Natural killer cell (primary cell): ENCODE results near the gene BAX. TPM values are rescaled to one million over a fixed set of nuclear protein-coding genes. Genes with fewer than 3 reads are reported as not detected.

Experiments used
- ATAC-seq, 3 donors: fragments of 150-1000 bp in 2 of 3; fragments of 200-7000 bp in 1 of 3; cut with Tn5 transposase; 1 replicate in 1 of 3; 2 replicates in 2 of 3; pipeline ENCODE4 v1.10.0; 2021; ENCODE audit warnings: mild to moderate bottlenecking in 2 of 3, moderate library complexity in 2 of 3
- DNase-seq, 2 donors: peaks; one replicate each; pipeline versions ENCODE4 v3.0.0 to v3.0.0-alpha.2; 2013 to 2021; ENCODE audit warnings: mixed read lengths in 1 of 2
- H3K27ac ChIP-seq: one replicate; pipeline ENCODE4 v1.5.1; 2013; ENCODE audit warnings: mild to moderate bottlenecking, low read length
- H3K27me3 ChIP-seq: one replicate; pipeline ENCODE4 v1.6.1; 2013; ENCODE audit warnings: low read length; ENCODE audit not compliant: control insufficient read depth, insufficient read depth
- H3K36me3 ChIP-seq: one replicate; pipeline ENCODE4 v1.6.1; 2013; ENCODE audit warnings: low read length; ENCODE audit not compliant: control insufficient read depth, insufficient read depth
- H3K4me1 ChIP-seq: one replicate; pipeline ENCODE4 v1.6.1; 2013; ENCODE audit warnings: low read length; ENCODE audit not compliant: control insufficient read depth, insufficient read depth
- H3K4me3 ChIP-seq: one replicate; pipeline ENCODE4 v1.5.1; 2013; ENCODE audit warnings: low read length
- H3K9me3 ChIP-seq: one replicate; pipeline ENCODE4 v1.6.1; 2013; ENCODE audit warnings: low read length; ENCODE audit not compliant: control insufficient read depth, insufficient read depth
- H3K27ac Mint-ChIP-seq, 2 donors: one replicate each; pipeline ENCODE4 v1.8.0; 2022; ENCODE audit warnings: mild to moderate bottlenecking in 2 of 2, mixed read lengths in 2 of 2, moderate library complexity in 1 of 2
- H3K27me3 Mint-ChIP-seq, 2 donors: one replicate each; pipeline ENCODE4 v1.8.0; 2022; ENCODE audit warnings: low read depth in 2 of 2, mixed read lengths in 2 of 2
- H3K36me3 Mint-ChIP-seq: one replicate; pipeline ENCODE4 v1.8.0; 2022; ENCODE audit warnings: mixed read lengths
- H3K4me1 Mint-ChIP-seq, 2 donors: one replicate each; pipeline ENCODE4 v1.8.0; 2022; ENCODE audit warnings: mixed read lengths in 2 of 2
- H3K4me3 Mint-ChIP-seq: one replicate; pipeline ENCODE4 v1.8.0; 2022; ENCODE audit warnings: mild to moderate bottlenecking, moderate library complexity, mixed read lengths
- H3K9me3 Mint-ChIP-seq, 2 donors: one replicate each; pipeline ENCODE4 v1.8.0; 2022; ENCODE audit warnings: mixed read lengths in 2 of 2
- WGBS: methylation state at CpG from one replicate; pipeline ENCODE4 v1.1.7; 2013; ENCODE audit warnings: missing lambda C conversion rate; ENCODE audit not compliant: insufficient coverage; 5-methylcytosine and 5-hydroxymethylcytosine counted together
- intact Hi-C: fragments of 100-400 bp; cut with micrococcal nuclease; formaldehyde crosslinking; loops from one replicate; pipeline ENCODE4 v1.14.2; 2022
- total RNA-seq, 4 donors: library from RNA; stranded (reverse); fragments of 120-200 nt in 1 of 4; gene quantifications; one replicate each; pipeline versions ENCODE4 v1.2.3 to v1.2.4, GENCODE V29; 2013 to 2022
- TF ChIP-seq, protein P1 (sequence below): fragments of 200-600 bp; IDR thresholded peaks from one replicate; pipeline ENCODE4 v1.8.0; 2022; ENCODE audit warnings: antibody characterized with exemption

The BAX gene
- total RNA-seq, 3 donors from 2014 or later (not counting 1 experiment from before 2014, with no cell fraction given), result 117 to 133 (median 120) TPM

DNA sequence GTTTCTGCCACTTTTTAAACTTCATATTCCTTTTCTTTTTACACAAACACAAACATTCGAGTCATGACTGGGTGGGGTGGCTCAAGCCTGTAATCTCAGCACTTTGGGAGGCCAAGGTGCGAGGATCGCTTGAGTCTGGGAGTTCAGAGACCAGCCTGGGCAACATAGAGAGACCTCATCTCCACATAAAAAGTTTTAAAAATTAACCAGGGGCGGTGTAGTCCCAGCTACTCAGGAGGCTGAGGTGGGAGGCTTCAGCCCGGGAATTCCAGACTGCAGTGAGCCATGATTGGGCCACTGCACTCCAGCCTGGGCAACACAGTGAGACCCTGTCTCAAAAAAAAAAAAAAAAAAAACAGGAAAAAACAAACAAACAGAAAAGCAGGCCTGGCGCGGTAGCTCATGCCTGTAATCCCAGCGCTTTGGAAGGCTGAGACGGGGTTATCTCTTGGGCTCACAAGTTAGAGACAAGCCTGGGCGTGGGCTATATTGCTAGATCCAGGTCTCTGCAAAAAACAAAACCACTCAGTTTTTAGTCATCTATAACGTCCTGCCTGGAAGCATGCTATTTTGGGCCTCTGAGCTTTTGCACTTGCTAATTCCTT is 583 bp upstream of the BAX start:
- Mint-ChIP-seq H3K27me3 (no peaks in the 10 kb centered on the region), H3K4me3 (peak overlapping the region; percentile 93), H3K9me3 (no peaks in the 10 kb centered on the region), H3K4me1 (peaks cover 14 to 20% of the 10 kb centered on the region in 2 donors), H3K36me3 (no peaks in the 10 kb centered on the region), H3K27ac (peak overlapping the region; percentile 79 to 85)
- no peaks in the 10 kb centered on the region for H3K36me3 ChIP-seq
- intact Hi-C loops, result loop anchor here (1.0 kb wide), 1 partner anchor 11 kb away; the partner anchor contains the start of gene FTL
- WGBS, result 81% methylated on average over 11 of the region's 11 CpGs
- ATAC-seq (peak in 1 of 3 donors; percentile 12), DNase-seq (no peak)
- no peaks in the 10 kb centered on the region for H3K9me3 ChIP-seq
- no peak overlapping the region for H3K27ac ChIP-seq
- peak overlapping the region; percentile 100 for H3K4me3 ChIP-seq
- no peaks in the 10 kb centered on the region for H3K27me3 ChIP-seq
- H3K4me1 ChIP-seq, result peaks cover 18% of the 10 kb centered on the region
- TF ChIP-seq, protein P1, sequence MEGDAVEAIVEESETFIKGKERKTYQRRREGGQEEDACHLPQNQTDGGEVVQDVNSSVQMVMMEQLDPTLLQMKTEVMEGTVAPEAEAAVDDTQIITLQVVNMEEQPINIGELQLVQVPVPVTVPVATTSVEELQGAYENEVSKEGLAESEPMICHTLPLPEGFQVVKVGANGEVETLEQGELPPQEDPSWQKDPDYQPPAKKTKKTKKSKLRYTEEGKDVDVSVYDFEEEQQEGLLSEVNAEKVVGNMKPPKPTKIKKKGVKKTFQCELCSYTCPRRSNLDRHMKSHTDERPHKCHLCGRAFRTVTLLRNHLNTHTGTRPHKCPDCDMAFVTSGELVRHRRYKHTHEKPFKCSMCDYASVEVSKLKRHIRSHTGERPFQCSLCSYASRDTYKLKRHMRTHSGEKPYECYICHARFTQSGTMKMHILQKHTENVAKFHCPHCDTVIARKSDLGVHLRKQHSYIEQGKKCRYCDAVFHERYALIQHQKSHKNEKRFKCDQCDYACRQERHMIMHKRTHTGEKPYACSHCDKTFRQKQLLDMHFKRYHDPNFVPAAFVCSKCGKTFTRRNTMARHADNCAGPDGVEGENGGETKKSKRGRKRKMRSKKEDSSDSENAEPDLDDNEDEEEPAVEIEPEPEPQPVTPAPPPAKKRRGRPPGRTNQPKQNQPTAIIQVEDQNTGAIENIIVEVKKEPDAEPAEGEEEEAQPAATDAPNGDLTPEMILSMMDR, result no peak

DNA sequence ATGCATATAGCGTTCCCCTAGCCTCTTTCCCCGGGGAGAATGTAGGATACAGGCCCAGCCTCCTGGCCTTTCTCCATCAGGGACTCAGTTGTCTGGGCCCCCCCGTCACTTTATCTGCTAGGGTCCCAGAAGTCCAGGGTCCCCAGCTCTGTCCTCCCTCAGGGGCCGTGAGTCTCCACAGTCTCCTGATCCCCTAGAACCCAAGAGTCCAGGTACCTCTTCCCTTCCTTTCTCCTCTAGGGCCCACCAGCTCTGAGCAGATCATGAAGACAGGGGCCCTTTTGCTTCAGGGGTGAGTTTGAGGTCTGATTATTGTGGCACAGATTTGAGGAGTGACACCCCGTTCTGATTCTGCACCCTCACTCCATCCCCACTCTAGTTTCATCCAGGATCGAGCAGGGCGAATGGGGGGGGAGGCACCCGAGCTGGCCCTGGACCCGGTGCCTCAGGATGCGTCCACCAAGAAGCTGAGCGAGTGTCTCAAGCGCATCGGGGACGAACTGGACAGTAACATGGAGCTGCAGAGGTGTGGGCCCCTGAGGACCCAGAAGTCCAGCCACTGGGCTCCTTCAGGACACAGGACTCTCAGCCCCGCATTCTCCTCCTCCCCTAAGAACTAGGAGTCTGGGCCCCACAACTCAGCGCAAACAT is 758 bp downstream of the BAX start:
- Histone ChIP-seq H3K27me3 (no peaks in the 10 kb centered on the region), H3K4me1 (peaks cover 22% of the 10 kb centered on the region), H3K36me3 (no peaks in the 10 kb centered on the region), H3K4me3 (peak overlapping the region; percentile 100), H3K27ac (peak overlapping the region; percentile 92), H3K9me3 (no peaks in the 10 kb centered on the region)
- Mint-ChIP-seq H3K36me3 (no peaks in the 10 kb centered on the region), H3K4me1 (peaks cover 14 to 20% of the 10 kb centered on the region in 2 donors), H3K4me3 (peak overlapping the region; percentile 84), H3K9me3 (no peaks in the 10 kb centered on the region), H3K27me3 (no peaks in the 10 kb centered on the region), H3K27ac (peak overlapping the region; percentile 79 to 85)
- intact Hi-C loops, result no loop called here
- DNase-seq, result no peak
- 67% methylated on average over 16 of the region's 16 CpGs for WGBS
- no peak for ATAC-seq
- TF ChIP-seq, protein P1, result no peak

DNA sequence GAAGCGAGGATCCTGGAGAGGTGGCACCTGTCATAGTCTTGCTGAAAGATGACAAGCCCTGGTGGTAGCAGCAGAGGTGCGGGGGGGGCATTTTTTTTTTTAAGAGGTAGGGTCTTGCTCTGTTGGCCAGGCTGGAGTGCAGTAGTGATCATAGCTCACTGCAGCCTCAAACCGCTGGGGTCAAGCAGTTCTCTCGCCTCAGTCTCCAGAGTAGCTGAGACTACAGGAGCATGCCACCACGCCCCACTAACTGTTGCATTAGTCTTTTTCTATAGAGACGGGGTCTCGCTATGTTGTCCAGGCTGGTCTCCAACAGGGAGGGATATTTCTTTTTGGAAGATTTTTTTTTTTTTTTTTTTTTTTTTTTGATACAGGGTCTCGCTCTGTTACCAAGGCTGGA is 3.3 kb downstream of the BAX start:
- intact Hi-C loops, result no loop called here
- Histone ChIP-seq H3K4me3 (no peak overlapping the region), H3K36me3 (no peaks in the 10 kb centered on the region), H3K9me3 (no peaks in the 10 kb centered on the region), H3K27me3 (no peaks in the 10 kb centered on the region), H3K4me1 (peaks cover 39% of the 10 kb centered on the region), H3K27ac (no peak overlapping the region)
- Mint-ChIP-seq H3K4me1 (peaks cover 29 to 41% of the 10 kb centered on the region in 2 donors), H3K4me3 (peak overlapping the region; percentile 40), H3K36me3 (no peaks in the 10 kb centered on the region), H3K27me3 (no peaks in the 10 kb centered on the region), H3K9me3 (no peaks in the 10 kb centered on the region), H3K27ac (no peak overlapping the region)
- TF ChIP-seq, protein P1, result no peak
- DNase-seq (no peak), ATAC-seq (no peak)
- over 99% methylated on average over 7 of the region's 8 CpGs for WGBS
